GM12892 (cell line): ENCODE measurements around the gene NQO2.

ENCODE experiments used
- POLR2AphosphoS5 ChIP-seq: IDR thresholded peaks from 2 replicates; pipeline ENCODE4 v1.6.1; 2011; ENCODE audit warnings: low read depth, low read length, control low read depth
- TAF1 ChIP-seq: IDR thresholded peaks from 2 replicates; pipeline ENCODE4 v1.6.1; 2011; ENCODE audit warnings: low read depth, mild to moderate bottlenecking, control low read depth, low read length, borderline replicate concordance

- TF ChIP-seq POLR2AphosphoS5 (no peak), TAF1 (no peak)
Measured at GRCh38 chr6:3032986-3033385, 33.3 kb downstream of the NQO2 start.
